H1 (cell line): ENCODE results near the gene GALNT18. TPM values are rescaled to one million over a fixed set of nuclear protein-coding genes. Genes with fewer than 3 reads are reported as not detected.

Source experiments
- CTCF ChIA-PET: fragments of 300-600 bp; sonication (Branson Sonifier 250); formaldehyde crosslinking; loops from one replicate; lab custom pipeline; 2021; ENCODE audit not compliant: partially characterized antibody; lab: Charles Lee
- POLR2A ChIA-PET: fragments of 300-600 bp; sonication (Branson Sonifier 250); formaldehyde crosslinking; loops from one replicate; lab custom pipeline; 2021; ENCODE audit warnings: inconsistent platforms; ENCODE audit not compliant: partially characterized antibody; lab: Charles Lee
- DNase-seq, 2 experiments: peaks; one replicate each; pipeline versions ENCODE4 v3.0.0 to v3.0.0-alpha.2; 2010 to 2022; ENCODE audit warnings: low spot score in 2 of 2, low read depth in 1 of 2, mixed read lengths in 1 of 2
- FAIRE-seq: peaks from 2 replicates; lab custom pipeline; 2011; peaks lifted over from hg19 to GRCh38; lab: Jason Lieb, UNC
- H2AFZ ChIP-seq: 2 replicates; pipeline ENCODE4 v1.8.1; 2012; ENCODE audit warnings: low read length, inconsistent platforms
- H2AK5ac ChIP-seq: 2 replicates; pipeline ENCODE4 v1.6.1; 2013; ENCODE audit warnings: low read depth, low read length
- H2BK120ac ChIP-seq: replicated peaks from 2 replicates; pipeline ENCODE3; 2013; ENCODE audit warnings: low read depth, low read length, inconsistent platforms
- H2BK12ac ChIP-seq: 2 replicates; pipeline ENCODE4 v1.6.1; 2013; ENCODE audit warnings: low read depth, low read length
- H2BK15ac ChIP-seq: 2 replicates; pipeline ENCODE4 v1.6.1; 2013; ENCODE audit warnings: low read length
- H2BK20ac ChIP-seq: 2 replicates; pipeline ENCODE4 v1.6.1; 2013; ENCODE audit warnings: low read length
- H2BK5ac ChIP-seq: 2 replicates; pipeline ENCODE4 v1.6.1; 2013; ENCODE audit warnings: low read depth, low read length
- H3K14ac ChIP-seq: 2 replicates; pipeline ENCODE4 v1.6.1; 2013; ENCODE audit warnings: inconsistent platforms; ENCODE audit not compliant: insufficient read length
- H3K18ac ChIP-seq: 2 replicates; pipeline ENCODE4 v1.6.1; 2013; ENCODE audit warnings: low read length; ENCODE audit errors: extremely low read depth
- H3K23ac ChIP-seq: 2 replicates; pipeline ENCODE4 v1.6.1; 2013; ENCODE audit warnings: inconsistent platforms; ENCODE audit not compliant: insufficient read length
- H3K23me2 ChIP-seq: 2 replicates; pipeline ENCODE4 v1.6.1; 2013; ENCODE audit warnings: low read depth, low read length
- H3K27ac ChIP-seq: 2 replicates; pipeline ENCODE4 v1.6.1; 2011; ENCODE audit warnings: low read depth, low read length, inconsistent platforms
- H3K27me3 ChIP-seq, 4 experiments: replicated peaks in 1 of 4; 1 replicate in 1 of 4; 2 replicates in 3 of 4; pipeline versions ENCODE4 v1.6.1 to v1.8.1; 2011 to 2013; ENCODE audit warnings: low read length in 3 of 4, mild to moderate bottlenecking in 3 of 4, inconsistent platforms in 2 of 4, mixed read lengths in 2 of 4, moderate library complexity in 1 of 4; ENCODE audit not compliant: control insufficient read depth in 3 of 4, insufficient read depth in 3 of 4; ENCODE audit errors: extremely low read depth in 1 of 4
- H3K36me3 ChIP-seq, 4 experiments: 2 replicates each; pipeline versions ENCODE4 v1.6.1 to v1.8.1; 2011 to 2013; ENCODE audit warnings: mild to moderate bottlenecking in 4 of 4, low read length in 3 of 4, moderate library complexity in 2 of 4, control low read depth in 1 of 4, inconsistent platforms in 1 of 4; ENCODE audit not compliant: insufficient read depth in 4 of 4, control insufficient read depth in 2 of 4
- H3K4ac ChIP-seq: replicated peaks from 2 replicates; pipeline ENCODE3; 2013; ENCODE audit warnings: low read length, low read depth, mixed read lengths, inconsistent platforms; ENCODE audit not compliant: insufficient read length
- H3K4me1 ChIP-seq, 4 experiments: replicated peaks in 1 of 4; 1 replicate in 1 of 4; 2 replicates in 3 of 4; pipeline versions ENCODE4 v1.6.1 to v1.8.1; 2011 to 2013; ENCODE audit warnings: low read length in 3 of 4, inconsistent platforms in 2 of 4, mixed read lengths in 1 of 4; ENCODE audit not compliant: insufficient read depth in 4 of 4, control insufficient read depth in 3 of 4
- H3K4me2 ChIP-seq, 2 experiments: 2 replicates each; pipeline versions ENCODE4 v1.6.1 to v1.8.1; 2011 to 2013; ENCODE audit warnings: low read depth in 2 of 2, low read length in 2 of 2, control low read depth in 1 of 2, inconsistent platforms in 1 of 2, mild to moderate bottlenecking in 1 of 2; ENCODE audit not compliant: insufficient read depth in 1 of 2
- H3K4me3 ChIP-seq, 4 experiments: fragments of 200-600, 300-600 bp in 1 of 4; sonication (generic), shearing (Covaris generic), sonication (Bioruptor Twin) in 1 of 4; 2 replicates each; pipeline versions ENCODE4 v1.5.1 to v1.8.1; 2011 to 2016; ENCODE audit warnings: low read length in 4 of 4, low read depth in 3 of 4, control low read depth in 2 of 4, inconsistent platforms in 2 of 4, mild to moderate bottlenecking in 2 of 4, mixed read lengths in 1 of 4, moderate library complexity in 1 of 4; ENCODE audit not compliant: insufficient read depth in 2 of 4; ENCODE audit errors: extremely low read depth in 1 of 4
- H3K56ac ChIP-seq: replicated peaks from 2 replicates; pipeline ENCODE3; 2013; ENCODE audit warnings: low read depth, mild to moderate bottlenecking, mixed read lengths, low read length, inconsistent platforms; ENCODE audit not compliant: insufficient read length
- H3K79me1 ChIP-seq: 2 replicates; pipeline ENCODE4 v1.6.1; 2013; ENCODE audit warnings: low read depth, low read length, control low read depth
- H3K79me2 ChIP-seq, 2 experiments: 2 replicates each; pipeline versions ENCODE4 v1.6.1 to v1.8.1; 2012 to 2013; ENCODE audit warnings: low read length in 2 of 2, mild to moderate bottlenecking in 2 of 2, inconsistent platforms in 1 of 2; ENCODE audit not compliant: insufficient read depth in 2 of 2, control insufficient read depth in 1 of 2
- H3K9ac ChIP-seq, 4 experiments: replicated peaks in 1 of 4; 1 replicate in 1 of 4; 2 replicates in 3 of 4; pipeline versions ENCODE4 v1.6.1 to v1.8.1; 2011 to 2013; ENCODE audit warnings: low read depth in 3 of 4, low read length in 3 of 4, control low read depth in 2 of 4, mild to moderate bottlenecking in 2 of 4, moderate library complexity in 2 of 4, inconsistent platforms in 1 of 4; ENCODE audit errors: extremely low read depth in 1 of 4
- H3K9me3 ChIP-seq, 2 experiments: 2 replicates each; pipeline versions ENCODE4 v1.6.1 to v1.8.1; 2012 to 2013; ENCODE audit warnings: mild to moderate bottlenecking in 2 of 2, moderate library complexity in 2 of 2, control low read depth in 1 of 2, inconsistent platforms in 1 of 2, low read depth in 1 of 2, low read length in 1 of 2, mixed read lengths in 1 of 2; ENCODE audit not compliant: insufficient read depth in 2 of 2
- H4K20me1 ChIP-seq, 2 experiments: replicated peaks in 1 of 2; 2 replicates each; pipeline versions ENCODE3 to v1.8.1; 2011 to 2013; ENCODE audit warnings: inconsistent platforms in 2 of 2, low read length in 2 of 2, mild to moderate bottlenecking in 1 of 2; ENCODE audit not compliant: insufficient read depth in 2 of 2, control insufficient read depth in 1 of 2
- H4K5ac ChIP-seq: 2 replicates; pipeline ENCODE4 v1.6.1; 2013; ENCODE audit warnings: low read length, low read depth, mixed read lengths, inconsistent platforms; ENCODE audit not compliant: insufficient read length
- H4K8ac ChIP-seq: 2 replicates; pipeline ENCODE4 v1.8.0; 2013; ENCODE audit warnings: mild to moderate bottlenecking, moderate library complexity, low read length, inconsistent platforms; ENCODE audit not compliant: insufficient read depth; ENCODE audit errors: extremely low read depth
- H4K91ac ChIP-seq: replicated peaks from 2 replicates; pipeline ENCODE3; 2013; ENCODE audit warnings: low read length, mixed read lengths, inconsistent platforms; ENCODE audit not compliant: insufficient read length
- BRCA1 ChIP-seq: IDR thresholded peaks from 2 replicates; pipeline ENCODE4 v1.6.1; 2012; ENCODE audit warnings: low read depth, low read length, improper control_type of control experiment
- CHD1 ChIP-seq: IDR thresholded peaks from 2 replicates; pipeline ENCODE4 v1.6.1; 2012; ENCODE audit warnings: low read depth, low read length, improper control_type of control experiment
- CREB1 ChIP-seq: IDR thresholded peaks from 2 replicates; pipeline ENCODE4 v1.6.1; 2012; ENCODE audit warnings: inconsistent platforms
- EZH2 ChIP-seq: fragments of 200-600 bp; sonication (generic); IDR thresholded peaks from 2 replicates; pipeline ENCODE4 v1.7.1; 2012; ENCODE audit warnings: low read depth, mild to moderate bottlenecking, moderate library complexity, low read length, inconsistent platforms; ENCODE audit not compliant: severe bottlenecking
- FOSL1 ChIP-seq: IDR thresholded peaks from 2 replicates; pipeline ENCODE4 v1.6.1; 2011; ENCODE audit warnings: mild to moderate bottlenecking, low read depth, low read length, moderate library complexity; ENCODE audit not compliant: insufficient read depth
- JUN ChIP-seq: IDR thresholded peaks from 2 replicates; pipeline ENCODE4 v1.6.1; 2011; ENCODE audit warnings: low read depth, mild to moderate bottlenecking, improper control_type of control experiment, low read length
- NANOG ChIP-seq: IDR thresholded peaks from 2 replicates; pipeline ENCODE4 v1.6.1; 2011; ENCODE audit warnings: low read length, low read depth, mild to moderate bottlenecking, inconsistent platforms; ENCODE audit not compliant: insufficient read depth, poor library complexity, severe bottlenecking
- POLR2A ChIP-seq, 2 experiments: IDR thresholded peaks; 1 replicate in 1 of 2; 2 replicates in 1 of 2; pipeline ENCODE4 v1.6.1; 2011; ENCODE audit warnings: low read depth in 2 of 2, low read length in 2 of 2, mild to moderate bottlenecking in 2 of 2; ENCODE audit errors: control extremely low read depth in 1 of 2
- RAD21 ChIP-seq, 2 experiments: IDR thresholded peaks in 1 of 2; conservative IDR thresholded peaks in 1 of 2; 2 replicates each; pipeline ENCODE4 v1.6.1; 2011; ENCODE audit warnings: low read depth in 2 of 2, low read length in 2 of 2, improper control_type of control experiment in 1 of 2, inconsistent platforms in 1 of 2, mild to moderate bottlenecking in 1 of 2, moderate library complexity in 1 of 2
- RBBP5 ChIP-seq: IDR thresholded peaks from 2 replicates; pipeline ENCODE4 v1.7.1; 2012; ENCODE audit warnings: low read depth, mild to moderate bottlenecking, inconsistent platforms, low read length, moderate library complexity, borderline replicate concordance
- TAF1 ChIP-seq: IDR thresholded peaks from 2 replicates; pipeline ENCODE4 v1.6.1; 2011; ENCODE audit warnings: mild to moderate bottlenecking, low read depth, low read length
- TCF12 ChIP-seq: IDR thresholded peaks from 2 replicates; pipeline ENCODE4 v1.6.1; 2011; ENCODE audit warnings: low read depth, mild to moderate bottlenecking, low read length
- ZNF274 ChIP-seq: IDR thresholded peaks from 2 replicates; pipeline ENCODE4 v1.7.0; 2012; ENCODE audit warnings: low read length, borderline replicate concordance; ENCODE audit errors: extremely low read depth
- WGBS, 2 experiments: shearing (Covaris generic) in 1 of 2; methylation state at CpG; one replicate each; pipeline versions ENCODE4 v1.1.6 to v1.1.7; 2013 to 2015; ENCODE audit warnings: low lambda C conversion rate in 2 of 2, mixed read lengths in 2 of 2, inconsistent platforms in 1 of 2, low coverage in 1 of 2, missing lambda C conversion rate in 1 of 2; ENCODE audit not compliant: insufficient replicate concordance in 2 of 2, insufficient coverage in 1 of 2, insufficient read length in 1 of 2; ENCODE audit errors: extremely low coverage in 1 of 2, missing lambda C conversion rate in 1 of 2; 5-methylcytosine and 5-hydroxymethylcytosine counted together
- polyA plus RNA-seq, 7 experiments: library from polyadenylated mRNA; depleted of rRNA in 3 of 7; stranded (reverse) in 5 of 7; unstranded in 2 of 7; fragments of >200 nt in 5 of 7; fragments of 200-250 nt in 2 of 7; gene quantifications; 1 replicate in 5 of 7; 2 replicates in 1 of 7; 4 replicates in 1 of 7; pipeline versions ENCODE4 v1.2.1 to v1.2.3, GENCODE V29; 2011 to 2013; ENCODE audit warnings: missing spikeins in 2 of 7, mixed read lengths in 2 of 7
- total RNA-seq: library from RNA; stranded (reverse); fragmentation: NEBNext Ultra II Directional; extraction: Animal tissue kit (Norgen Biotek cat#: 25700); gene quantifications from 2 replicates; pipeline ENCODE4 v1.2.1, GENCODE V29; 2021
- TF ChIP-seq, protein P1 (sequence below): IDR thresholded peaks from 2 replicates; pipeline ENCODE4 v1.6.1; 2011; ENCODE audit warnings: low read depth, mild to moderate bottlenecking, low read length; ENCODE audit not compliant: insufficient read depth

Gene GALNT18
- total and polyA plus RNA-seq, 2 of the 8 experiments (the other 6 are each of a cell fraction or from before 2014, with no cell fraction given) = 6.0 to 9.4 TPM

DNA sequence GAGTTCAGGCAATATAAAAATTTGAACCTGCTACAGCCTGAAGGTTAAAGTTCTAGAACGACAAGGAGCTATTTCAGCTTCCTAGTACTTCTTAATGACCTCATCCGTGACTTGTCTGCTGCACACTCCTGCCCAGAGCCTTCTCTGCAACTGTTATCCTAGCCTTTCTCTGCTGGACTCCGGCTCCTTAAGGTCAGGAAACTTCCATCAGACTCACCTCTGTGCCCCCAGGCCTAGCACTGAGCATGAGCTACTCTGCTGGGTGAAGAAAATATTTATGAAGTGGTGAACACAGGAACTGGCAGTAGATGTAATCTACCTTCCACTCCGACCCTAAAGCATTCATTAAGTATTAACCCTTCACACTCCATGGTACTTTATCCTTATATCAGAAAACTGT, 287.2 kb downstream of the GALNT18 start:
- FAIRE-seq = no peak
- TF ChIP-seq TAF1 (no peak), RAD21 (IDR thresholded peaks at IDR 0.05 in 1 of 2, conservative IDR thresholded peaks at IDR 0.05 in 1 of 2; ENCODE audit: low read depth in 2 of 2, low read length in 2 of 2) (no peak), TCF12 (no peak), BRCA1 (no peak), EZH2 (no peak), NANOG (no peak), CREB1 (no peak), POLR2A (IDR thresholded peaks at IDR 0.05; ENCODE audit: control extremely low read depth in 1 of 2, low read depth in 2 of 2, low read length in 2 of 2) (no peak), ZNF274 (no peak), JUN (no peak), FOSL1 (no peak), RBBP5 (no peak), CHD1 (no peak)
- TF ChIP-seq, protein P1, sequence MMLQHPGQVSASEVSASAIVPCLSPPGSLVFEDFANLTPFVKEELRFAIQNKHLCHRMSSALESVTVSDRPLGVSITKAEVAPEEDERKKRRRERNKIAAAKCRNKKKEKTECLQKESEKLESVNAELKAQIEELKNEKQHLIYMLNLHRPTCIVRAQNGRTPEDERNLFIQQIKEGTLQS = no peak

More for the DNA sequence above, 287.2 kb downstream of the GALNT18 start:
- Histone ChIP-seq H4K8ac (no peak overlapping the region), H2AFZ (no peak overlapping the region), H3K27ac (no peak overlapping the region), H2BK15ac (no peak overlapping the region), H3K23me2 (no peaks in the 10 kb centered on the region), H2BK120ac (no peak overlapping the region), H3K27me3 (no peaks in the 10 kb centered on the region), H3K4me3 (no peak overlapping the region), H3K9me3 (no peaks in the 10 kb centered on the region), H3K23ac (no peak overlapping the region), H2BK12ac (no peak overlapping the region), H2BK20ac (no peak overlapping the region), H2BK5ac (no peak overlapping the region), H3K56ac (no peak overlapping the region), H2AK5ac (no peak overlapping the region), H3K4me2 (no peak overlapping the region), H3K79me2 (no peaks in the 10 kb centered on the region), H3K14ac (no peak overlapping the region), H3K79me1 (no peaks in the 10 kb centered on the region), H3K36me3 (no peaks in the 10 kb centered on the region), H4K91ac (no peak overlapping the region), H3K18ac (no peak overlapping the region), H4K5ac (no peak overlapping the region), H4K20me1 (no peaks in the 10 kb centered on the region), H3K9ac (no peak overlapping the region), H3K4ac (no peak overlapping the region), H3K4me1 (peaks cover 0 to 3% (median under 1%) of the 10 kb centered on the region in 4 experiments; a peak in 3 of 7 replicates)
- 81% methylated on average over 4 of the region's 4 CpGs; no CpG with 5 or more reads in 1 of the 2 experiments for WGBS, 2 experiments
- POLR2A ChIA-PET = no interaction called here
- CTCF ChIA-PET = interaction anchor here (1.4 to 1.6 kb wide), 3 partner anchors 10 to 453 kb away, joined by 3 to 6 read pairs (median 5); no protein-coding TSS in a partner anchor
- DNase-seq = no peak
